DMS153 treated with DMSO at 0.1 percent for 48 hours (cell line): ENCODE results near the gene ZC3H7B.
A peak's percentile ranks its signal among the peaks of the same experiment; 100 is the strongest.
"Not testable (repeated sequence)": the region's sequence is repeated elsewhere in the genome, so short reads cannot be mapped to it uniquely, and the experiment has no call there.

Experiments used
- DNase-seq: peaks from one replicate; lab custom pipeline; 2025; ENCODE audit not compliant: unreplicated experiment; lab: John Stamatoyannopoulos, UW

Gene ZC3H7B

DNA sequence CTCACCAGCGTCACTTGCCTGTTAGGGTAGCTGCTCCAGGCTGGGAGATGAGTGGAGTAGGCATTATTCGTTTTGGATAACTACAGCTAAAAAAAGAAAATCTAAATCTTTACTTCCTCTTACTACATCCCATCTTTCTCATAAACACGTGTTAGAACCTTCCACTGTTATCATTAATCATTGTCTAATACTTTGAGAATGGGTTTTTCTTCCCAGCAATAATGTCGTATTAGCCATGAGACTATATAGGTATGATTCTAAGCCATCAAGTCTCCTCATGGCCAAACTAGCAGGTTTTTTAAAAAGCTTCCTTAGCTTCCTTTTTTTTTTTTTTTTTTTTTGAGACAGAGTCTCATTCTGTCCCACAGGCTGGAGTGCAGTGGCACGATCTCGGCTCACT, 76.5 kb downstream of the ZC3H7B start:
- DNase-seq, result no peak

GRCh38 chr22:41380993-41381328, 79.6 kb downstream of the ZC3H7B start:
- DNase-seq, result no peak

DNA sequence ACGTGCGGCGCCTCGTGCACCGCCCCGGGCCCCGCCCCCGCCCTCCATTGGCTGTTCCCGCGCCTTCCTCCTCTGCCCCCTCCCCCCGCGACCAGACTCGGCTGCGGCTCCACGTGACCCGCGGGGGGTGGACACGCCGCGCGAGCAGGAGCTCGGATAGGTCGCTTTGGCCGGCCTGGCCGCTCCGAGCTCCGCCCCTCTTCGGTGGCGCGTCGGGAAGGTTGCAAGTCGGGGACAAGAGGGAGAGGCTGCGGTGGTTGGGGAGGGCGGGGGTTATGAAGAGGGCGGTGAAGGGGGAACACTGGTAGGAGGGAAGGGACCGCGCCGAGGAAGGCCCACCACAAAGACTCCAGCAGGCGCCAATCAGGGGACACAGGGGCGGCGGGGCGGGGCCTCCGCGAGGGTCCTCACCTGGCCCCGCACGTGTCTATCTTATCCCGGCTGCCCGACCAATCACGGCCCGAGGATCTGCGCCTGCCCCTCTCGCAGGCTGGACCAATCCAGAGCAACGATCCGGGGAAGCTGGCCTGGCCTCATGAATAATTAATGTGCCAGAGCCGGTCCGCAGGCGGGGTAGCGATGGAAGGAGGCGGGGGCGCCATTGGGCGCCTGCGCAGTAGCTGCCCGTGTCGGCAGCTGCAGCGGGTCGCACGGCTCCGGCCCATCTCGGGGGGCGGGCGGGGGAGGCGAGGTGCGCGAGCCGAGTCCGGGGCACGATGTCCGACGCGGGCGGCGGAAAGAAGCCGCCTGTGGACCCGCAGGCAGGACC, 80.2 kb downstream of the ZC3H7B start, which contains the start of gene TEF:
Gene TEF, plus strand, starts transcription at position 614 of the 769 bp plus-strand sequence. Its CDS starts 103 bp downstream, at position 717.
- peak; percentile 96 for DNase-seq

GRCh38 chr22:41382098-41382578, 80.8 kb downstream of the ZC3H7B start:
- DNase-seq, result no peak

- no peak for DNase-seq
Observed at GRCh38 chr22:41382610-41383009, 81.3 kb downstream of the ZC3H7B start.

- no peak for DNase-seq
Observed at GRCh38 chr22:41383085-41383484, 81.8 kb downstream of the ZC3H7B start.

DNA sequence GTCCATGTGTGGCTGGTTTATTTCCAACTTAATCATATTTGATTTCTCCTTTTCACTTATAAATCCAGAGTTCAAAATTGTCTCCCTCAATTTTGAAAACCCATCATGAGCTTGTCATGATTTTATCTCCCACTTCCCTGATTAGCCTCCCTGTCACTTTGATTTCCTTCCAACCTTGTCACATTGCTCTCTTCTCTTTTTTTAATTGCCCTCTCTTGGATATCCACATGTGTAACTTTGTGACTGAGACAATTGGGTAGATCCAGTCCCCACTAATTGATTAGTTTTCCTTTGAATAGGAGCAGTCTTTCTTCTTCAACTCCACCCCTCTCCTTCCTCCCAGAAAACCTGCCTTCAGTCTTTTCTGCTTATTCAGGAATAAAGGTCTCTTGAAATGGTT, 82.8 kb downstream of the ZC3H7B start:
- DNase-seq, result no peak

- DNase-seq, result no peak
Observed at GRCh38 chr22:41387341-41387740, 86.0 kb downstream of the ZC3H7B start.

- DNase-seq, result no peak
Observed at GRCh38 chr22:41394012-41394356, 92.7 kb downstream of the ZC3H7B start.

GRCh38 chr22:41395531-41396240, 94.4 kb downstream of the ZC3H7B start:
- DNase-seq, result no peak

GRCh38 chr22:41397143-41397811, 96.0 kb downstream of the ZC3H7B start:
- DNase-seq, result no peak

GRCh38 chr22:41398921-41399320, 97.6 kb downstream of the ZC3H7B start:
- DNase-seq, result no peak

DNA sequence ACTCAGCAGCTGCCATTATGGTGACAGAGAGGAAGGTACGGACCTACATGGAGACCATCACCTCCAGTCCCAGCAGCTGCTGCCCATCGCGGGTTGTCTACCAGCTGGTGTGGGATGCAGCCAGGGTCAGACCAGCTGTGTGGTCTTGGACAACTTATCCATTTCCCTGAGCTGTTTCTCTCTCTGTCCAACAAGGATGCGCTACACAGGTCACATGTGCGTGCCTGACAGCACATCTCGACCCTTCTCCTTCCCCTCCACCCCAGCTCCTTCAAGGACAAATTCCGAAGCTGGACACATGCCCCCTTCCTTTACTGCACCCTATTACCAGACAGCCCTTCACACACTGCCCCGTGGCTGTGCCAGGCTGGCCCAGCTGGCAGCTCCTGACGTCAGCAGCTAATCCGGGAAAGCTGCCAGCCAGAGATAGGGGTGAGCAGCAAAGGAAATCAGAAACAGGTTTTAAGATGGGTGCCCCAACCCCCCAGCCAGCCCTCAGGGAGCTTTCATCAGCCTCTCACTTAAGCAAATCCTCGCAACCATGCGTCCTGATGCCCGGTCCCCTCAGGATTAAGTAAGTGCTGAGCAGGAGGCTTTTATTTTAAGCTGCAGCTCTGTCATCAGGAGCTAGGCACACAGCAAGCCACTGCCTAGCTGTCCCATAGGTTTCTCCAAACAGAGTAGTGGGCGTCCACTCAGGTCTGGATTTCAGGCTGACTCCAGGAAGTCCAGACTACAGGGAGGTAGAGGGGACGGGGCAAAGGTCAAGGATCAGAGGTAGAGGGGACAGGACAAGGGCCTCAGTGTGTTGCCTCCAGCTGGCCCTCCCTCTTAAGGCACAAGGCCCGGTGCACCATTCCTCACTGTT, 100.7 kb downstream of the ZC3H7B start:
- DNase-seq, result peak; percentile 36

DNA sequence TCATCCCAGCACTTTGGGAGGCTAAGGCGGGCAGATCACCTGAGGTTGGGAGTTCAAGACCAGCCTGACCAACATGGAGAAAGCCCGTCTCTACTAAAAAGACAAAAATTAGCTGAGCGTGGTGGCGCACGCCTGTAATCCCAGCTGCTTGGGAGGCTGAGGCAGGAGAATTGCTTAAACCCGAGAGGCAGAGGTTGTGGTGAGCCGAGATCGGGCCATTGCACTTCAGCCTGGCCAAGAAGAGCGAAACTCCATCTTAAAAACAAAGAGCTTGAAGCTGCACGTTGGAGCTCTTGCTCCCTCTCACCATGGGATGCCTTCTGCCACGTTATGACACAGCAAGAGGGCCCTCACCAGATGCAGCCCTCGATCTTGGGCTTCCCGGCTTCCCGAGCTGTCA, 101.5 kb downstream of the ZC3H7B start:
- DNase-seq, result not testable (repeated sequence)

GRCh38 chr22:41403532-41404318, 102.4 kb downstream of the ZC3H7B start:
- peak; percentile 70 for DNase-seq

DNA sequence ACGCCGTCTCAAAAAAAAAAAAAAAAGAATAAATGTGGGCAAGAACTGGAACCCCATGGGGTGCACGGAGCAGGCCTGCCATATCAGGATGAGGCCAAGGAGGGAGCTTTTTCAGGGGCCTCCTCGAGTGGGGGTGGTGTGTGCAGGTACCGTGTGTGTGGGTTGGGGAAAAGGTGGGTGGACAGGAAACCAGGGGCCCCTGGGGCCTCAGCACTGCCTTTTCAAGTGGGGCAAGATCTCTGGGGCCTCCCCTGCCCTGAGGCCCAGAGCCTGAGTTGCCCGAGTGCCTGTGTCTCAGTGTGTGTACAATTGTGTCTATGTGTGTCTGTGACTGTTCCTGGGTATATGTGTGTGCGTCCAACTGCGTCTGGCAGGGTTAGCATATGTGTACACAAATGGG, 104.3 kb downstream of the ZC3H7B start:
- DNase-seq, result no peak

DNA sequence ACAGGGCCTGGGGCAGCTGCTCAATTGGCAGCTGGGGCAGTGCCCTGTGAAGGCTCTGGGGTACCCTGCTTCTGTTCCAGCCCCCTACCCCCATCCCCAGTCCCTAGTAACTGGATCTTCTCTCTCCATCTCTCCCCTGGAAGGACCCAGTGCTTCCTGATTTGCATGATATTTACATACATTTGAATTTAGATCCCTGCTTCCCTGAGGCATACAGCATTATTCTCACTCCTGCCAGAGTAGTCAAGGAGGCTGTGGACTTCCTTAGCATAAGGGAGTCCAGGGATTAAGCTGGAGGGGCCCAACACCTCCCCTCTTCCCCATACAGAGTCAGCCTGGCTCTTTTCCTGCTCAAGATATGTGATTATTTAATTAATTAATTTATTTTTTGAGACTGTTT, 105.1 kb downstream of the ZC3H7B start:
- no peak for DNase-seq

GRCh38 chr22:41407433-41407832, 106.1 kb downstream of the ZC3H7B start:
- no peak for DNase-seq

- DNase-seq, result no peak
Observed at GRCh38 chr22:41408665-41409064, 107.3 kb downstream of the ZC3H7B start.
